GM23338 (cell line): ENCODE measurements around the gene FBXL20. TPM values are rescaled to one million over a fixed set of nuclear protein-coding genes. Genes with fewer than 3 reads are reported as not detected.

Source experiments
- ATAC-seq: fragments of 200-7000 bp; cut with Tn5 transposase; 3 replicates; pipeline ENCODE4 v1.9.1; 2020
- DNase-seq: peaks from one replicate; pipeline ENCODE4 v3.0.0-alpha.2; 2015; ENCODE audit warnings: low spot score
- H2AFZ ChIP-seq: fragments of 200-600 bp; sonication (generic); 2 replicates; pipeline ENCODE4 v1.8.0; 2016; ENCODE audit warnings: antibody characterized with exemption, mild to moderate bottlenecking, moderate library complexity
- H3F3A ChIP-seq: fragments of 200-600 bp; sonication (generic); replicated peaks from 2 replicates; pipeline ENCODE4 v1.8.0; 2017; ENCODE audit warnings: antibody characterized with exemption, mixed run types, low read depth
- H3K27ac ChIP-seq: fragments of 200-600 bp; sonication (generic); 2 replicates; pipeline ENCODE4 v1.6.1; 2016; ENCODE audit warnings: low read depth
- H3K27me3 ChIP-seq: fragments of 200-600 bp; sonication (generic); 2 replicates; pipeline ENCODE4 v1.8.0; 2016; ENCODE audit warnings: mild to moderate bottlenecking, mixed run types, moderate library complexity; ENCODE audit not compliant: insufficient read depth
- H3K36me3 ChIP-seq: fragments of 200-600 bp; sonication (generic); 2 replicates; pipeline ENCODE4 v1.8.0; 2016; ENCODE audit warnings: mild to moderate bottlenecking; ENCODE audit not compliant: insufficient read depth
- H3K4me1 ChIP-seq: fragments of 200-600 bp; sonication (generic); 2 replicates; pipeline ENCODE4 v1.8.0; 2016; ENCODE audit warnings: mild to moderate bottlenecking, moderate library complexity; ENCODE audit not compliant: insufficient read depth
- H3K4me2 ChIP-seq: fragments of 200-600 bp; sonication (generic); 2 replicates; pipeline ENCODE4 v1.7.1; 2017; ENCODE audit warnings: mixed run types
- H3K4me3 ChIP-seq: fragments of 200-600 bp; sonication (generic); 2 replicates; pipeline ENCODE4 v1.6.1; 2016; ENCODE audit warnings: mixed run types
- H3K79me2 ChIP-seq: fragments of 200-600 bp; sonication (generic); replicated peaks from 2 replicates; pipeline ENCODE4 v1.8.0; 2017; ENCODE audit warnings: mild to moderate bottlenecking; ENCODE audit not compliant: insufficient read depth
- H3K9me2 ChIP-seq: fragments of 200-600 bp; sonication (generic); 2 replicates; pipeline ENCODE4 v1.8.0; 2017; ENCODE audit not compliant: insufficient read depth
- H4K20me1 ChIP-seq: fragments of 200-600 bp; sonication (generic); replicated peaks from 2 replicates; pipeline ENCODE4 v1.8.0; 2017; ENCODE audit warnings: mild to moderate bottlenecking; ENCODE audit not compliant: insufficient read depth
- H3K27ac Mint-ChIP-seq: 2 replicates; pipeline ENCODE4 v1.8.0; 2020; ENCODE audit warnings: inconsistent platforms, mild to moderate bottlenecking, moderate library complexity, mixed read lengths
- H3K27me3 Mint-ChIP-seq: 3 replicates; pipeline ENCODE4 v1.8.0; 2022; ENCODE audit warnings: low read depth, mild to moderate bottlenecking, moderate library complexity, mixed read lengths, inconsistent platforms; ENCODE audit not compliant: insufficient read depth, poor library complexity
- H3K36me3 Mint-ChIP-seq: 3 replicates; pipeline ENCODE4 v1.8.0; 2021; ENCODE audit warnings: low read depth, mild to moderate bottlenecking, inconsistent platforms, moderate library complexity, mixed read lengths
- H3K4me1 Mint-ChIP-seq: 3 replicates; pipeline ENCODE4 v1.8.0; 2020; ENCODE audit warnings: mild to moderate bottlenecking, inconsistent platforms, mixed read lengths
- H3K4me3 Mint-ChIP-seq: 3 replicates; pipeline ENCODE4 v1.8.0; 2021; ENCODE audit warnings: moderate library complexity, mild to moderate bottlenecking, inconsistent platforms, mixed read lengths
- H3K9me3 Mint-ChIP-seq: 3 replicates; pipeline ENCODE4 v1.8.0; 2020; ENCODE audit warnings: moderate library complexity, mild to moderate bottlenecking, inconsistent platforms, mixed read lengths
- CREB1 ChIP-seq: fragments of 250-450 bp; sonication (Bioruptor Pico); IDR thresholded peaks from 2 replicates; pipeline ENCODE4 v1.5.0; 2020; ENCODE audit warnings: low read depth, mild to moderate bottlenecking, moderate library complexity
- CTCF ChIP-seq, 2 experiments: fragments of 200-600 bp in 1 of 2; sonication (generic) in 1 of 2; conservative IDR thresholded peaks; 2 replicates each; pipeline versions ENCODE4 v1.5.1 to v1.6.1; 2016 to 2017; ENCODE audit warnings: antibody characterized with exemption in 2 of 2, low read depth in 2 of 2, mild to moderate bottlenecking in 2 of 2, moderate library complexity in 1 of 2
- EZH2 ChIP-seq: fragments of 200-600 bp; sonication (generic); IDR thresholded peaks from one replicate; pipeline ENCODE4 v1.8.0; 2017; ENCODE audit warnings: antibody characterized with exemption, mild to moderate bottlenecking, low read depth; ENCODE audit not compliant: unreplicated experiment
- EZH2phosphoT487 ChIP-seq: fragments of 200-600 bp; sonication (generic); IDR thresholded peaks from one replicate; pipeline ENCODE4 v1.8.1; 2018; ENCODE audit warnings: antibody characterized with exemption; ENCODE audit not compliant: unreplicated experiment
- ZNF114 ChIP-seq: fragments of 250-450 bp; sonication (Bioruptor Pico); IDR thresholded peaks from 2 replicates; pipeline ENCODE4 v1.5.0; 2020; ENCODE audit warnings: mild to moderate bottlenecking, moderate library complexity
- ZNF331 ChIP-seq: fragments of 250-450 bp; sonication (Bioruptor Pico); IDR thresholded peaks from 2 replicates; pipeline ENCODE4 v1.5.0; 2020; ENCODE audit warnings: low read depth, mild to moderate bottlenecking, moderate library complexity
- ZNF462 ChIP-seq: fragments of 250-450 bp; sonication (Bioruptor Pico); IDR thresholded peaks from 2 replicates; pipeline ENCODE4 v1.5.0; 2020; ENCODE audit warnings: mild to moderate bottlenecking, moderate library complexity
- polyA plus RNA-seq: library from polyadenylated mRNA; unstranded; fragments of >200 nt; fragmentation: Nextera tagmentation; extraction: Ambion mirVana; gene quantifications from 2 replicates; pipeline ENCODE4 v1.2.1, GENCODE V29; 2016
- total RNA-seq: library from RNA; depleted of rRNA; stranded (reverse); fragments of >200 nt; shearing (Covaris generic); gene quantifications from 2 replicates; pipeline ENCODE4 v1.2.3, GENCODE V29; 2014

FBXL20 gene
- total and polyA plus RNA-seq, 2 experiments from 2014 or later: 2.9 to 6.9 TPM

- no peaks in the 10 kb centered on the region for H3K9me2 ChIP-seq
- peaks cover 7% of the 10 kb centered on the region; the same call in 1 of the 2 replicates for H3F3A ChIP-seq
- no peaks in the 10 kb centered on the region for H3K27me3 ChIP-seq
- peaks cover 5% of the 10 kb centered on the region for H3K36me3 Mint-ChIP-seq
- H3K27me3 Mint-ChIP-seq: peaks cover 12% of the 10 kb centered on the region
- H3K27ac Mint-ChIP-seq: peak overlapping the region; percentile 92
- no peak for TF ChIP-seq EZH2
- no peak for TF ChIP-seq CTCF (conservative IDR thresholded peaks at IDR 0.05; ENCODE audit: low read depth in 2 of 2)
- peak; percentile 94 for TF ChIP-seq CREB1 (CRISPR knock-in tag)
- no peak for TF ChIP-seq ZNF462 (CRISPR knock-in tag)
- TF ChIP-seq EZH2phosphoT487: no peak
- TF ChIP-seq ZNF331 (CRISPR knock-in tag): no peak
- TF ChIP-seq ZNF114: no peak
- no peaks in the 10 kb centered on the region for H3K36me3 ChIP-seq
- peak overlapping the region; percentile 99 for H3K4me2 ChIP-seq
- DNase-seq: peak; percentile 99
- peaks cover 15% of the 10 kb centered on the region; the same call in 1 of the 2 replicates for H4K20me1 ChIP-seq
- H3K4me1 Mint-ChIP-seq: peaks cover 7% of the 10 kb centered on the region
- H3K79me2 ChIP-seq: peaks cover 17% of the 10 kb centered on the region
- H2AFZ ChIP-seq: peak overlapping the region; percentile 95
- peak; percentile 77 for ATAC-seq
- peak overlapping the region; percentile 39; the same call in 1 of the 2 replicates for H3K27ac ChIP-seq
- H3K4me1 ChIP-seq: no peaks in the 10 kb centered on the region; the same call in none of the 2 replicates
- no peaks in the 10 kb centered on the region; the same call in 2 of the 3 replicates for H3K9me3 Mint-ChIP-seq
- peak overlapping the region; percentile 93 for H3K4me3 Mint-ChIP-seq
- peak overlapping the region; percentile 98 for H3K4me3 ChIP-seq
Measured at GRCh38 chr17:39402244-39402889, 941 bp upstream of the FBXL20 start.
